ENCODE measurements around the gene AARSD1.
"Not testable (repeated sequence)": the region's sequence is repeated elsewhere in the genome, so short reads cannot be mapped to it uniquely, and the experiment has no call there.

The AARSD1 gene, protein sequence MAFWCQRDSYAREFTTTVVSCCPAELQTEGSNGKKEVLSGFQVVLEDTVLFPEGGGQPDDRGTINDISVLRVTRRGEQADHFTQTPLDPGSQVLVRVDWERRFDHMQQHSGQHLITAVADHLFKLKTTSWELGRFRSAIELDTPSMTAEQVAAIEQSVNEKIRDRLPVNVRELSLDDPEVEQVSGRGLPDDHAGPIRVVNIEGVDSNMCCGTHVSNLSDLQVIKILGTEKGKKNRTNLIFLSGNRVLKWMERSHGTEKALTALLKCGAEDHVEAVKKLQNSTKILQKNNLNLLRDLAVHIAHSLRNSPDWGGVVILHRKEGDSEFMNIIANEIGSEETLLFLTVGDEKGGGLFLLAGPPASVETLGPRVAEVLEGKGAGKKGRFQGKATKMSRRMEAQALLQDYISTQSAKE

DNA sequence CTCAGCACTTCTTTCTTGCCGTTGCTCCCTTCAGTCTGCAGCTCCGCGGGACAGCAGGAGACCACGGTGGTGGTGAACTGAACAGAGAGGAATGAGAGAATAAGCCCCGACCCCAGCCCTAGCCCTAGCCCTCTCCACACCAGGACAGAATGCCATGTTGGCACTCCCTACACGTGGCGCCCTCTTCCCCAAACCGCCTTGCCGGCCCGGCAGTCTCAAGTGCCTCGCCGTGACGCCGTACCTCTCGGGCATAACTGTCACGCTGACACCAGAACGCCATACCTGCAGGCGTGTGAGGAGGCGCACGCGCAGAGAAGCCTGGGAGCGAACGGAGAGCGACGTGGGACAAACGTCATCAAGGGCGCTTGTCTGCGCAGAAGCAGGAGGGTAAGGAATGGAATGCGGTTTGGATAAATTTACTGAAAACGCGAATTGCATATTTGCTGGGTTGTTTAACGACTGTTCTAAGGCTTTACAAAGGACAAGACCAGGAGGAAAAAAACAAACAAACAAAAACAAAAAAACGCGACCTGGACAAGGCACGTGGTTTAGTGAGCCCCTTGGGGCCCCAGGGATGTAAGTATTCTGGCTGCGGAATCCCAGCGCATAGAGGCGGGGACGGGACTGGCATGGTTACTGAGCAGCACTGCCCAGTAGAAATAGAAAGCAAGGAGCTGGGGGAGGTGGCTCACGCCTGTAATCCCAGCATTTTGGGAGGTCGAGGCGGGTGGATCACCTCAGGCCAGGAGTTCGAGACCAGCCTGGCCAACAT is at the start of gene AARSD1:
Gene AARSD1, minus strand, starts transcription at position 294 of the 772 bp plus-strand sequence. Its CDS starts 14 bp downstream, at position 280.
- DNase-seq (ENCODE audit: low read depth in 4 of 4, low spot score in 1 of 4), result peak; percentile 65 to 84 (median 77)

DNA sequence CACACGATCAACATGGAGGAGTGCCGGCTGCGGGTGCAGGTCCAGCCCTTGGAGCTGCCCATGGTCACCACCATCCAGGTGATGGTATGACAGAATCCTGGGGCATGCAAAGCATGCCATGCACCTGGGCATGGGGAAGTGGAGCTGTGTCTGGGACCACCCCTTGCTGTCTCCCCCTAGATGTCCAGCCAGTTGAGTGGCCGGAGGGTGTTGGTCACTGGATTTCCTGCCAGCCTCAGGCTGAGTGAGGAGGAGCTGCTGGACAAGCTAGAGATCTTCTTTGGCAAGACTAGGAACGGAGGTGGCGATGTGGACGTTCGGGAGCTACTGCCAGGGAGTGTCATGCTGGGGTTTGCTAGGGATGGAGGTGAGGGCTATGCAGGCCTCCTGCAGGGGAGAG is 49.0 kb upstream of the AARSD1 start:
- DNase-seq (ENCODE audit: low read depth in 4 of 4, low spot score in 1 of 4), result no peak

DNA sequence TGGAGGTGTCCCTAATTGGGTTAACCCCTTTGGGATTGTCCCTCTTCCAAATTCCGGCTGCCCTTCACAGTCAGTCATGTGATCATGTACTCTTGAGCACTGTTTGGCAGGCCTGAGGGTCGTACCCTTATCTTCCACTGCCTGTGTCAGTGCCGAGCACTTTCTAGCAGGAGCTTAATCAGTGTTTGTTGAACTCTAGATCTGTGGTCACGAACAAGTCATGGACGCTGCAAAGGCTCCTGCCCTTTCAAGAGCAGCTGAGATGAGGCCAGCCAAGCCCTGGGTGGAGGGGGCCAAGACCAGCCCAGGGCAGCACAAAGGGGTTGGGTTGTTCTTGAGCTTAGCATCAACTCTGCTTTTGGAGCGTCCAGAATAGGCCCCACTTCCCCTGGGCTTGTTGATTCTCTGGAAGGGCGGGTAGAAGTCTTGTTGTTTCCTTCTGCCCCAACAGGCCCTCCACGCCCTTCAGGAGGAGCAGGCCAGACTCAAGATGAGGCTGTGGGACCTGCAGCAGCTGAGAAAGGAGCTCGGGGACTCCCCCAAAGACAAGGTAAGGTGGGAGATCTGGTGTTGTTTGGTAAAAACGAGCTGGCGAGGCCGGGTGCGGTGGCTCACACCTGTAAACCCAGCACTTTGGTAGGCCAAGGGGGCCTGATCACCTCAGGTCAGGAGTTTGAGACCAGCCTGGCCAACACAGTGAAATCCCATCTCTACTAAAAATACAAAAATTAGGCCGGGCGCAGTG is 47.6 kb upstream of the AARSD1 start:
- no peak for DNase-seq (ENCODE audit: low read depth in 4 of 4, low spot score in 1 of 4)

DNA sequence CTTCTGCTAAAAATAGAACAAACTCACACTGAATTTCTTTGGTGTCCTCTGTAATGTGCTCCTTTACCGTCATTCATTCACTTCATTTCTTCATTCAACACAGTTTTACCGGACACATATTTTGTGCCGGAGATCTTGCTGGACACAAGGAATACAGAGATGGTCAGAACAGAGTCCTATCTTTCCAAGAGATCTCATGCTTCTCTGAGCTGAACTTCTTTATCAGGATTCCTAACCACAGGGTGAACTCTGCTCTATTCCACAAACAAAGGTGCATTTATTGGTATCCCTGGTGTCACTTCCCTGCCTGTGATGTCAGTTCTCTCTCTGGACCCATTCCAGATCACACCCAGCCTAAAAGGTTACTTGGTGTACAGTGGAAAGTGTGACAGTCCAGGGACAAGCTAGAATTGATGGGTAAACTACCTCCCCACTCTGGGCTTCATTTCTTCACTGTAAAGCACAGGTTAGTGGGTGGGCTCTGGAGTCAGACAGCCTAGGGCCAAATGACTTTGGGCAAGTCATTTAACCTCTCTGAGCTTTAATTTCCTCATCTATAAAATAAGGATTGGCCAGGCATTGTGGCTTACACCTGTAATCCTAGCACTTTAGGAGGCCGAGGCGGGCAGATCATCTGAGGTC is 46.5 kb upstream of the AARSD1 start:
- DNase-seq (ENCODE audit: low read depth in 4 of 4, low spot score in 1 of 4), result no peak

DNA sequence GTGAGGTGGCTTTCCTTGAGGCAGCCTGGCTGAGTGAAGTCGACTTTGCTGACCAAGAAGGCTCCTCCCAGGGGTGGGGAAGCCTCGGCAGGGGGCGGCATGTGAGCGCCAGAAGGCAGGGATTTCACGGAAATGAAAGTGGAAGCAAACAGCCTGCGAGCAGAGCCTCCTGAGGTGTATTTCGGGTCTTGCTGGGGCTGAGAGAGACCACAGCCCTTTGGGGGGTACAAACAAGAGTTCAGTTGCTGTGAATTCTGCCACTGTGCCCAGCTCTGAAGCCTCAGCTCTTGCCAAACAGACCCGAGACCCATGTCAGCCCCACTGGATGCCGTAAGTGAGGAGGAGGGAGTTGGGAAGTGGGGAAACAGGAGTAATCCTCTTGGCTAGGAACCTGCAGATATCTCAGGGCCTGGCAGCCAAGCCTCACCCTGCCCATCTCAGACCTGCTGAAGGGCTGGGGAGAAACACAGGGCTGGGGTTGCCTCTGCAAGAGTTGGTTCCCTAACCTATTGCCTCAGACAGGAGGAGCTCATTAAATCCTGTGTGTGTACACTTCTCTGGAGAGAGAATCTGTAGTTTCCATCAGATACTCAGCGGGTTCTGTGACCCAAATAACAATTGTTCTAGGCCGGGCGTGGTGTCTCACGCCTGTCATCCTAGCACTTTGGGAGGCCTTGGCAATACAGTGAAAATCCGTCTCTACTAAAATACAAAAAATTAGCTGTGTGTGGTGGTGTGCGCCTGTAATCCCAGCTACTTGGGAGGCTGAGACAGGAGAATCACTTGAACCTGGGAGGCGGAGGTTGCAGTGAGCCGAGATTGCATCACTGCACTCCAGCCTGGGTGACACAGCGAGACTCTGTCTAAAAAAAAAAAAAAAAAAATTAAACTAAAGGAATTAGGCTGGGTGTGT is 42.6 kb upstream of the AARSD1 start, which contains the start of gene IFI35:
Gene IFI35, plus strand, starts transcription at position 146 of the 913 bp plus-strand sequence. Its CDS starts 164 bp downstream, at position 310.
- peak; percentile 50 to 77 (median 65) for DNase-seq (ENCODE audit: low read depth in 4 of 4, low spot score in 1 of 4)

DNA sequence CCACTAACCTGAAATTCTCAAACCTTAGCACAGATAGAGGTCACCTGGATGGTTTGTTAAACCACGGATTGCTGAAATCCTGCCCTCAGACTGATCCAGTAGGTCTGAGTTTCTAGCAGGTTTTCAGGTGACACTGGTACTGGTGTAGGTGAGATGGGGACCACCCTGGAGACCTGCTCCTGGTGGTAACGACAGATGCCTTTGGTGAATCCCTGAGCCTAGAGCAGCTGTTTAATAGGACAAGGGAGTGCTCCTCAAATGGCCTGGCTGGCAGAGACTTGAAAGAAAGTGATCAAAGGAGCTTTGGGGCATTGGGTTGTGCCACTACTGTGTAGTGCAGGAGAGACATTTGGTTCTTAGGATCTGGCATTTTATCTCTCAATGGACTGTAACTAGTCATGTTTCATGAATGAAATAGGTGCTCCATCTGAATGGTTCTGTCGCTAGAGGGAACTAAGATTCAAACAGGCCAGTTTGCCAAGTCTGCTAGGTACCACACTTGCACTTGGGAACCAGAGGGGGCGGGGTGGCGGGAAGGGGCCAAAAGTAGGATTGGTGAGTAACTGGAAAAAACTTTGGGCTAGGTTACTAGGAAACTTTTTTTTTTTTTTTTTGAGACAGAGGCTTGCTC is 39.4 kb upstream of the AARSD1 start:
- no peak for DNase-seq (ENCODE audit: low read depth in 4 of 4, low spot score in 1 of 4)

DNA sequence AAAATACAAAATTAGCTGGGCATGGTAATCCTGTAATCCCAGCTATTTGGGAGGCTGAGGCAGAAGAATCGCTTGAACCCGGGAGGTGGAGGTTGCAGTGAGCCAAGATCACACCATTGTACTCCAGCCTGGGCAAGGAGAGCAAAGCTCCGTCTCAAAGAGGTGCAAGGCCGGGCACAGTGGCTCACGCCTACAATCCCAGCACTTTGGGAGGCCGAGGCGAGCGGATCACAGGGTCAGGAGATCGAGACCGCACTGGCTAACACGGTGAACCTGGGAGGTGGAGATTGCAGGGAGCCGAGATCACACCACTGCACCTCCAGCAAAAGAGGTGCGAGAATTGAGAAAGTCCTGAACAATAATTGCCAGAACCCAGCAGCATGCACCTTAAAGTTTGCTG is 36.6 kb upstream of the AARSD1 start:
- not testable (repeated sequence) for DNase-seq (ENCODE audit: low read depth in 4 of 4, low spot score in 1 of 4)

DNA sequence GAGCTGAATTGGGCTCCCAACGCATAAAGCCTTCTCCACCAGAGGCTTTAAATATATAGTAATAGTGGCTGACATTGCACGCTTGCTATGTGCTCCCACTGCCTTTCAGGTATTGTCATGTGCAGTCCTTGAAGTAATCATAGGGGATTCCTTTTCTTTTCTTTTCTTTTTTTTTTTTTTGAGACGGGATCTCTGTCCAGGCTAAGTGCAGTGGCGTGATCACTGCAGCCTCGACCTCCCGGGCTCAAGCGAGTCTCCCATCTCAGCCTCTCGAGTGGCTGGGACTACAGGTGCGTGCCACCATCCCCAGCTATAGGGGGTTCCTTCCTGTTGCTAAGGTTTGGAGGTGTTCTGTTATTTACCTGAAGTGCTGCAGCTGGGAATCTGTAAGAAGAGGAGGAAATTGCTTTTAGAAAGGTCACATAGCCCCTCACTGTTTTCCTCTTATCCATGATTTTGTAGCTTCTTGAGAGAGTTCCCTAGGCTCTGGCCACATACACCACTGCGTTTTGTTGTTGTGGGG is 34.8 kb upstream of the AARSD1 start:
- DNase-seq (ENCODE audit: low read depth in 4 of 4, low spot score in 1 of 4), result no peak

DNA sequence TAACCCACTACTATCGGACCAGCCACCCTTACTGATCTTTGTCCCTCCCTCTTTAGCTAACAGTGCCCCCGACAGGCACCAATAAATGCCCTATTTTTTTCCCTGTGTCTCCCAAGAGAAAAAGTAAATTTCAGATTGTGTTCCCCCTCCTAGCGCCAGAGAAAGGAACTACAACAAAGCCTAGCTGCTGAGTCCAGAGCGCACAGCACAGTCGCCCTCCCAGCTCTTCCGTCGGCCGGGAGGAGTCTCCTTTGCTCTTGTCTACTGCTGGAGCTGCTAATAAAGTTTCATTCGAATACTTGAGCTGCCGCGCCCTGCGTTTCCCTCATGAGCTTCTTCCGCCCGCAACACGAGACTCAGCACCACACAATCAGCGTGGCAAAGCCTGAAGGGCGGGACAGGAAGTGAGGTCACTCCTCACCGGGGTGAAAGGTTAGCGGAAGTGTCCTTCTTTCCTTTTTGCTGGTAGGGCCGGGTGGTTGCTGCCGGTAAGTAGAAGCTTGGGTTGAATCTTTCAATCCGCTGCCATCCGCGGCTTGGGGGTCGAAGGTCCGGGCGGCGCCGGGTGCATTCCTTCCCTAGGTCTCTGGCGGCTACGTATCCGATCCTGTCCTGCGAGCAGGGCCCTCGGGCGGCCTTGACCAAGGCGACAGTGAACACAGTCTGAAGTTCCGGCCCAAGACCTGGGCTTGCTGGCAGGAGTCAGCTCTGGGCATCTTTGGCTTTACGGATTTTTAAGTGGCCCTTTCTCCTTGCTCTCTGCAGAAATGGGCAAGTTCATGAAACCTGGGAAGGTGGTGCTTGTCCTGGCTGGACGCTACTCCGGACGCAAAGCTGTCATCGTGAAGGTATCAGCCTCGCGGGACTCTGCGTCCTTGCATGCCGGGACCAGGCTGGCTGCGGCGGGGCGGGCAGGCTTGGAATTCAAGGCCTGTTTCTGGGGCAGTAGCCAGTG is 34.0 kb upstream of the AARSD1 start, which contains the start of gene RPL27:
Gene RPL27, plus strand, starts transcription at position 436 of the 955 bp plus-strand sequence. Its CDS starts 332 bp downstream, at position 768.
- DNase-seq (ENCODE audit: low read depth in 4 of 4, low spot score in 1 of 4), result peak; percentile 91 to 94 (median 92)

DNA sequence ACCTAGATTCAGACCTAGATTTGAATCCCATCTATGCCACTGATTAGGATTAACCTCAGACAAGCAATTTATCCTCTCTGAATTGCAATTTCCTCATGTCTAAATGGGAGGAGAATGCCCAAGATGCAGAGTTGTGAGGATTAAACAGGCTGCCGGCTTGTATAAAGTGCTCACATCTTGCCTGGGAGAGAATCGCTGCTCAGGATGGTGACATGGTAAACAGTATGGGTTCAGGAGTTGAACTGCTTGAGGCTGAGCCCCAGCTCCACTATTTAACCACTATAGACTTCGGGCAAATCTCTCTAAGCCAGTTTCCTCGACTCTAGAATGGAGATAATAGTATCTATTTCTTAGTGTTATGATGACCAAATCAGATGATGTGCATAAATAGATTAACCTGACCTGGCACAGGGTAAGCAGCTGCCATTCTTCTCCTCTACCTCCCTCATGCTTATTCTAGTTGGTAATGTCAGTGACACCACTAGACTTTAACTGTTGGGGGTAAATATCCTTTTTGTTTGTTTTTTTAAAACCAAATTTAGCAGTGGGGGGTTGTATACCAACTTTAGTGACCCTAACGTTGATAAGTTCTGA is 33.2 kb upstream of the AARSD1 start:
- DNase-seq (ENCODE audit: low read depth in 4 of 4, low spot score in 1 of 4), result no peak

DNA sequence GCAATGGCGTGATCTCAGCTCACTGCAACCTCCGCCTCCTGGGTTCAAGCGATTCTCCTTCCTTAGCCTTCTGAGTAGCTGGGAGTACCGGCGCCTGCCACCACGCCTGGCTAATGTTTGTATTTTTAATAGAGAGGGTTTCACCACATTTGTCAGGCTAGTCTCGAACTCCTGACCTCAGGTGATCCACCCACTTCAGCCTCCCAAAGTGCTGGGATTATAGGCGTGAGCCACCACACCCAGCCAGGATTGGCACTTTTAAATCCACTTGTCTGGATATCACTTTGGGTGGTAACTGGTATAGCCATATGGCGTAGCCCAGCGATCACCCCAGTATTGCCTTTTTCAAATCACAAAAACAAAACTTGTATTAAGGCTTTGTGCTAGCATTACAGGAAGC is 29.7 kb upstream of the AARSD1 start:
- not testable (repeated sequence) for DNase-seq (ENCODE audit: low read depth in 4 of 4, low spot score in 1 of 4)

DNA sequence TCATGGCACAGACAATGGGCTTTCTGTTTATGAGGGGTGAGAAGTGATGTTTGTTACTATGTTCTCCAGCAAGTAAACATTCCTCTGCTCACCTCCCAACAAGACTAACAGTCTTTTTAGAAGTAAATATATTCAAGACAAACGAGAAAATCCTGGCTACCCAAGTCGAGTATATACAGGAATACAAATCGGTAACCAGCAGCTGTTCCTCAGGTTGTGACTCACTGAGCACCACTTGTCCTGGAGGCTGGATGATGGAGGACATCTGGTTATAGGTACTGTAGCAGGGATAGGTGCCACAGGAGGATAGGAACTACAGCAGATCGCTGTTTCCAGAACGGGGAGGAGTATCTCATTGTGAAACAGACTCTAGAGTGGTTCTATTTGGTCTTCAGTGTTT is 28.6 kb upstream of the AARSD1 start:
- no peak for DNase-seq (ENCODE audit: low read depth in 4 of 4, low spot score in 1 of 4)

DNA sequence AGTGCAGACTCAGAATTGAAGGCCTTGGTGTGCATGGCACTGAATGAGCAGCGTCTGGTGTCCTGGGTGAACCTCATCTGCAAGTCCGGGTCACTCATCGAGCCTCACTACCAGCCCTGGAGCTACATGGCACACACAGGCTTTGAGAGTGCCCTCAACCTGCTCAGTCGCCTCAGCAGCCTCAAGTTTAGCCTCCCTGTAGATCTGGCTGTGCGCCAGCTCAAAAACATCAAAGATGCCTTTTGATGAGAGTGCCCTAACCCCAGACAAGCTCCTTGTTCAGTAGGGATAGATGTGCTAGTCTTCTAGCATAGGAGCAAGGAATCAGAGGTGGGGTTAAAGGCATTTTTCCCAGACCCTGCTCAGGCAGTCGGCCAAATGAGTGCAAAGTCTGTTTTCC is 27.2 kb upstream of the AARSD1 start:
- DNase-seq (ENCODE audit: low read depth in 4 of 4, low spot score in 1 of 4), result no peak

DNA sequence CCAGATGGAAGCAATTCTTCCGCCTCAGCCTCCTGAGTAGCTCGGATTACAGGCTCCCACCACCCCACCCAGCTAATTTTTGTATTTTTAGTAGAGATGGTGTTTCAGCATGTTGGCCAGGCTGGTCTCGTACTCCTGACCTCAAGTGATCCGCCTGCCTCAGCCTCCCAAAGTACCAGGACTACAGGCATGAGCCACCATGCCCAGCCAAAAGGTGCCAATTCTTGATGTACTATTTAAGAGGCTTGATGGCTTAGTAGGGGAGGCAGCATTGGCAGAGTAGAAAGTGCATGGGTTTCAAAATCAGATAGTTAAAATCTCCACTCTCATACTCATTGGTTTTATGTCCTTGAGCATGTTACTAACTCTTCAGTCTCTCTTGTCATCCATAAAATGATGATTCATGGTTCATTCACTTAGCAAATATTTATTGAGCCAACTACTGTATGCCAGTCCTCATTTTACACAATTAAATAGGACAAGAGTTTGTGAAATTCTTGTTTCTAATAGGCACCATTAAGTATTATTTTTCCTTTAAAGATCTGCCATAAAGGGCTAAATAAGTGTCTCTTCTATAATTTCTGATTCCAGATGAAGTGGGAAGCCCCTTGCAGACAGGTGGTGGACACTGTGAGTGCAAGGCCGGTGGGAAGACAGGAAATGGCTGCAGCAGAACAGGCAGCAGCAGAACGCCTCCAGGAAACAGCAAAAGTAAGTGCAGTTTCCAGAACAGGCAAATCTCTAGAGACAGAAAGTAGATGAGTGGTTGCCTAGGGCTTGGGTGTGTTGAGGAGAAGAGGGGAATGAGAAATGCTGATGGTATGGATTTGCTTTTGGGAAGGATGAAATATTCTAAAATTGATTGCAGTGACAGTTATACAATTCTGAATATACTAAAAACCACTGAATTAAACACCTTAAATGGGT is 25.7 kb upstream of the AARSD1 start:
- no peak for DNase-seq (ENCODE audit: low read depth in 4 of 4, low spot score in 1 of 4)

DNA sequence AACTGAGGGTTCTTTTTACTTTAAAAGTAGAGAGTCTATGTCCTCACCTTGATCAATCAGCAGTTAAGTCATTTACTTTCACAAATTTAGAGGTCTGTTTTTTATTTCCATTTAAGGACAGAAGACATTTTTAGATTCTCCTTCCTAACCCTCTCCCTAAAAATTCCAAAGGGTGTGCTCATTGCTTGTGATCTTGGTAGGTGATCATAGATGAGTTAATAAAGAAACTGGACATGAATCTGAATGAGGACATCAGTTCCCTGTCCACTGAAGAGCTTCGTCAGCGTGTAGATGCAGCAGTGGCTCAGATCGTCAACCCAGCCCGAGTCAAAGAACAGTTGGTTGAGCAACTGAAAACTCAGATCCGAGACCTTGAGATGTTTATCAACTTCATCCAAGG is 24.9 kb upstream of the AARSD1 start:
- no peak for DNase-seq (ENCODE audit: low read depth in 4 of 4, low spot score in 1 of 4)

DNA sequence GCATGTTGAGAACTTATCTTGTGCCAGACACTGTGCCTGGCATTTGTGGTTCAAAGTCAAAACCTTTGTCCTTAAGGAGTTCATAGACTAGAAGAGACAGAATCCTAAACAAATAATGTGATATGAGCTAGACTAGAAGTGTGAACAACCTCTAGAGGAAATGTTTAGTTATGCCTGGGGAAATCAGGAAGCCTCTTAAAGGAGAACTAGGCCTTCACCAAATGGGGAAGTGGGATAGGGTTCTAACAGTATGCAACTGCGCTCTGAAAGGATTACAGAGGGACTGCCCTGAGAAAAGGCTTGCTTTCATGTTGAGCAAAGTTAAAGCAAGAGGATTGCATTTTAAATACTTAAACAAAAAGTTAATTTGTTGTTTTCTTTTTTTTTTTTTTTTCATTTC is 21.0 kb upstream of the AARSD1 start:
- DNase-seq (ENCODE audit: low read depth in 4 of 4, low spot score in 1 of 4), result no peak

All from stimulated activated CD4-positive, alpha-beta T cell treated with anti-CD3 and anti-CD28 coated beads, Interleukin-1b, Interleukin-23, amount 100 ng/mL, for 24 hours (primary cell).